ENCODE results near the gene FASLG. TPM values are rescaled to one million over a fixed set of nuclear protein-coding genes. Genes with fewer than 3 reads are reported as not detected.
"Not testable (repeated sequence)": the region's sequence is repeated elsewhere in the genome, so short reads cannot be mapped to it uniquely, and the experiment has no call there.

Gene FASLG, protein sequence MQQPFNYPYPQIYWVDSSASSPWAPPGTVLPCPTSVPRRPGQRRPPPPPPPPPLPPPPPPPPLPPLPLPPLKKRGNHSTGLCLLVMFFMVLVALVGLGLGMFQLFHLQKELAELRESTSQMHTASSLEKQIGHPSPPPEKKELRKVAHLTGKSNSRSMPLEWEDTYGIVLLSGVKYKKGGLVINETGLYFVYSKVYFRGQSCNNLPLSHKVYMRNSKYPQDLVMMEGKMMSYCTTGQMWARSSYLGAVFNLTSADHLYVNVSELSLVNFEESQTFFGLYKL
- under 1 TPM in 6 of 10 donors, not detected in 4; 0.10 to 0.29 (median 0.18) TPM for polyA plus RNA-seq (ENCODE audit: insufficient read length in 10 of 10)
- long read RNA-seq, donor 1: 0 reads
- long read RNA-seq, donor 2: 0 reads
- long read RNA-seq, donor 3: 0 reads
- long read RNA-seq, donor 4: 0 reads
- long read RNA-seq, donor 5: 0 reads
- long read RNA-seq, donor 6: 0 reads
- long read RNA-seq, donor 7: 0 reads
- long read RNA-seq, donor 8: 0 reads
- long read RNA-seq, donor 9: 0 reads

DNA sequence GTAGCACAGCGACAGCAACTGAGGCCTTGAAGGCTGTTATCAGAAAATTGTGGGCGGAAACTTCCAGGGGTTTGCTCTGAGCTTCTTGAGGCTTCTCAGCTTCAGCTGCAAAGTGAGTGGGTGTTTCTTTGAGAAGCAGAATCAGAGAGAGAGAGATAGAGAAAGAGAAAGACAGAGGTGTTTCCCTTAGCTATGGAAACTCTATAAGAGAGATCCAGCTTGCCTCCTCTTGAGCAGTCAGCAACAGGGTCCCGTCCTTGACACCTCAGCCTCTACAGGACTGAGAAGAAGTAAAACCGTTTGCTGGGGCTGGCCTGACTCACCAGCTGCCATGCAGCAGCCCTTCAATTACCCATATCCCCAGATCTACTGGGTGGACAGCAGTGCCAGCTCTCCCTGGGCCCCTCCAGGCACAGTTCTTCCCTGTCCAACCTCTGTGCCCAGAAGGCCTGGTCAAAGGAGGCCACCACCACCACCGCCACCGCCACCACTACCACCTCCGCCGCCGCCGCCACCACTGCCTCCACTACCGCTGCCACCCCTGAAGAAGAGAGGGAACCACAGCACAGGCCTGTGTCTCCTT is at the start of gene FASLG:
Gene FASLG, plus strand, starts transcription at position 233 of the 583 bp plus-strand sequence. Its CDS starts 99 bp downstream, at position 332.
- DNase-seq: no peak

DNA sequence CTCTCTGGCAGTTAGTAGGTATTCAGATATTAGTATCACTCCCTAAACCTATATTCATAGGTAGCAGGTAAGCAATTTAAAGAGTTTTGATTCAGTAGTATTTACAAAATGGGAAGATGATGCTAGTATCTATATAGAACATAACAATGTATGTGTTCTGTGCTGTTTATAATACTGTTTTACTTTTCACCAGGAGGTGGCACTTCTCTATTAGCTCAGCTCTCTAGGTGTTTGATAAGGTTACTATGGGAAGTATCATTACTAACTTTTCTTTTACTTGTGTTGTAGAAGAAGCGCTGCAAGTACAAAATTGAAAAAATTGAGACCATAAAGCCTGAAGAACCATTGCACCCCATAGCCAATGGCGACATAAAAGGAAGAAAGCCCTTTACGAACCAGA is 49.4 kb upstream of the FASLG start:
- no peak for DNase-seq

DNA sequence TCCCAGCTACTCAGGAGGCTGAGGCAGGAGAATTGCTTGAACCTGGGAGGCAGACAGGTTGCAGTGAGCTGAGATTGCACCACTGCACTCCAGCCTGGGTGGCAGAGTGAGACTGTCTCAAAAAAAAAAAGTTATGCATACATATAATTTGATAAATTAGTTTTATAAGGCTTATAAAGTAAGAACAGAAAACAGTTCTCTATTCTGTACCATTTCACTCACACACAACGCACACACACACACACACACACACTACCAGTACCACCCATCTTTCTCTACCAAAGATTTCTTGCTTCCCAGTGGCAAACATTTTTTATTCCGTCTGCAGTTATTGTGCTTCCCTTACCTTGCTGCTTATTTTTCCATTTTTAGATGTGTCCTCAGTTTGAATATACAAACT is 46.4 kb upstream of the FASLG start:
- DNase-seq: no peak

DNA sequence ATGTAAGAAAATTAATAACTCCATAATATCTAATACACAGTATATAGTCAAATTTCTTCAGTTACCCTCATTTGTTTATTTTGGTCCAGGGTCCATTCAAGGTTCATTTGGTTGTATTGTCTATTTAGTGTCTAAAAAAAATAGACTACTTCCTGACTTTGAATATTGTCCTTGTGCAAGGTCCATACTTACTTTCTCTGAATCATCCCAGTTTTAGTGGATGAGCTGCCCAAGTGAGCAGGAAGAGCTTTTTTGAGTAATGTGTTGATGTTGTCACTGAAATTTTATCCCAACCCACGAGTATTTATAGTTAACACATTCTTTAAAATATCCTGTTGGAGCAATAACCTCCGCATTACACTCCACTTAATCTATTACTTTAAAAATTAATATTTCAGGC is 45.6 kb upstream of the FASLG start:
- DNase-seq: no peak

DNA sequence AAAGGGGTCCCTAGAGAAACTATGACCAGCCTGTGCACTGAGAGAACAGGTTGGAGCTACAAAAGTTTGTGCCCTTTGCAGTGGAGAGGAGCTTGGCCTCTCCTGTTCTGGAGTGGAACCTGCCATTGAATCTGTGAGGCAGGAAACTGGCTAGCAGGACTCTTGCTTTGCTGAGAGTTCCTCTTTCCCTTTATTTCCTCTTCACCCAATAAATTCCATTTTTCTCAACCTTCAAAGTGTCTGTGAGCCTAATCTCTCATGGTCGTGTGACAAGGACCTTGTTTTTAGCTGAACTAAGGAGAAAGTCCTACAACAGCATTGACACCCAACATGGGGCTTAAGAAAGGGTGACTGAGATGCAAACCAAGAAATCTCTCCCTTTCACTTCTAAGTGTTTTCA is 42.7 kb upstream of the FASLG start:
- no peak for DNase-seq

DNA sequence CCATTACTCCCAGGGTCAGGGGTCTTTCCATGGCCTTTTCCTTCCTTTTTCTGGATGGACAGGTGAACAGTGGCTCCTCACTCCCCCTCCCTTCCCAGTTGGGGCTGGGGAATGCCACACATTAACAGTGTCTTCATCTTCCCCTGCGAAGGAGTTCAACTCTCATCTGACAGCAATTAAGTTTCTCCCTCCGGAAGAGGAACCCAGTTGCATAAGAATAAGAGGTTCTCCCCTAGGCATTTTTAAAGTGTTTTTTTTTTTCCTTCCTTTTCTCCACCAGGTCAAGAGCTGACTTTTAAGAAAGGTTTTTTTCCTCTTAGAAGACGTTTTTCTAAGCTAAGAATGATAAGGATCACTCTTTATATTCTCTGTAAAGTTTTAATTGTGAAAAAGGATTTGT is 42.3 kb upstream of the FASLG start:
- no peak for DNase-seq

DNA sequence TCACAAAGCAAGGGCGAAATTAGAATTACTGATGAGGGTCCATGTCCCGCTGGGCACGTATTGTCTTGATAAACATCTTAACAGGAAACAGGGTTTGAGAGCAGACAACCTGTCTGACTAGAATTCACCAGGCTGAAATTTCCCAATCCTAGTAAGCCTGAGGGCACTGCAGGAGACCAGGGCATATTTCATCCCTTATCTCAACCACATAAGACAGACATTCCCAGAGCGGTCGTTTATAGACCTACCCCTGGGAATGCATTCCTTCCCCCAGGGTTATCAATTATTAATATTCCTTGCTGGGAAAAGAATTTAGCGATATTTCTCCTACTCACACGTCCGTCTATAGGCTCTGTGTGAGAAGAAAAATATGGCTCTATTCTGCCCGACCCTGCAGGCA is 38.3 kb upstream of the FASLG start:
- not testable (repeated sequence) for DNase-seq

DNA sequence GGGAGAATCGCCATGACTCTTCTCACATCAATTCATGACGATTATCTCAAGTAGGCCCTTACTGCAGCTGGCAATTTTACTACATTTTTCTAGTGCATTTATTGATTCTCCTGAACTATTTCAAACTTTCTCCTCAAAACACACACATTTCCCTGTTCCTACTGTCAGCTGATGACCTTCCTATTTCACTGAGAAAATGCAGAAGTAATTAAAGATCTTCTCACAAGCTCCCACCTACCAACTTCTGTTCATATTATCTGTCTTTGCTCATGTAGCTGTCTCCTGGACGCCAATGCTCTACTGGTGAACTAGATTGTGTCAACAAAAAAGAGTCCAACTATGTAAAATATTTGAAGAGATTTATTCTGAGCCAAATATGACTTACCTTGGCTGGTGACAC is 36.4 kb upstream of the FASLG start:
- no peak for DNase-seq

DNA sequence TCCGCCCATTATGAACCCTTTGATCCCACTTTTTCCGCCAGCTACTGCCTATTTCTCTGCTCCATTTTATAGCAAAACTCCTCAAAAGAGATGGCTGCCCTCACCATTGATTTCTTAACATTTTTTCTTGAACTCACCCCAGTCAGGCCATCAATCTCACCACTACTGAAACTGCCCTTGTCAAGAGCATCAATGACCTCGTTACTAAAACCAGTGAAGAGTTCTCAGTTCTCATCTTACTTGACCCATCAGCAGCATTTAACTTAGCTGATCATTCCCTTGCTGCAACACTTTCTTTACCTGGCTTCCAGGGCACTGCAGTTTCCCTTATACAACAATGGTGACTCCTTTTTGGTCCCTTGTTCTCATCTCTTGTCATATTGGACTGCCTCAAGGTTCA is 35.2 kb upstream of the FASLG start:
- no peak for DNase-seq

DNA sequence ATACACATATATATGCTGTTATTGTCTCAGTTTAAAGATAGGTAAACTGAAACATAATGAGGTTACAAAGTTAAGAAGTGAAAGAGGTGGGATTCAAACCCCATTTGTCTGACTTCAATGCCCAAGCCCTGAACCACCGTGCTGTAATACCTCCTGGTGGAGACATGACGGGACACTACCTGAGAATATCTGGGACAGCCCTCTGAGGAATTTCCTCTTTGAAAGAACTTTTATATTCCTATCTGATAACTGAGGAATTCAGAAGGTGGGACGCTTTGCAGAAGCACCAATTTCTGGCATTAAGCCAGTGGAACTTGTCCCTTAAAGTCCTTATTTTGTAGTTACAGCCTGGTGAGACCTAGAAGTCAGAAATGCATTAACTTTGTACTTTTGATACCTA is 32.1 kb upstream of the FASLG start:
- DNase-seq: no peak

DNA sequence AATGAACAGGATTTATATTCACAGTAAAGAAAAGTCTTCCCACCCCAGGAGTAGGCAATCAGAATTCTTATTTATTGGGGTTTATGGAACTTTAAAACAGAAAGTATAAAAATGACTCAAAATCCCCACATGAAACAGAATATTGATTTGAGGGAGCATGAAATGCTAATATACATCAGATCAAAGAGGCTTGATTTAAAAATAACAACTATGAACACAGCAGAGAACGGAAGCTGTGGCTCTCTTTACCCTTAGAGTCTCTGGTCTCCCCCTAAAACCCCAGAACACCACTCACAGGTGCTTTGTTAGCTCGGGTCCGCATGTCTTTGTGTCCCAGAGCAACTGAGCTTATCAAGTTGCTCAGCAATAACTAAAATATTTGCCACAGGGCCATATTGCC is 31.2 kb upstream of the FASLG start:
- no peak for DNase-seq

DNA sequence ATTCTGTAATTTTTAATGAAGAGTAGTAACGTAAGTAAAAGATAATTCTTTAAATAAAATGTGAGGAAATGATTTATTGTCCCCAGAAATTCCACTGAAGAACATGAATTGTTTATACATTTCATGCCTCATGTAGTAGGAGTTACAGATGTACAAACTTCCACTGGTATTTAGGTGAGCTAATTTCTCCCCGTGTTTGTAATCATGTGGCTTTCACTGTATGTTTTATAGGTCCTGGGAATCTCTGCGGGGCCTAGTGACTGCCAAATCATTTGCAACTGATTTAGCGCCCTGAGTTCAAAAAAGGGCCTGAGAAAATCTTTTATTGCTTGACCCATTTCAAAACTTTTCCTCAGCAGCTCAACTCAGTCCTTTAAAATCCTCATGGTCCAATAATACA is 30.5 kb upstream of the FASLG start:
- peak in 1 of 3 donors; percentile 4 for DNase-seq

DNA sequence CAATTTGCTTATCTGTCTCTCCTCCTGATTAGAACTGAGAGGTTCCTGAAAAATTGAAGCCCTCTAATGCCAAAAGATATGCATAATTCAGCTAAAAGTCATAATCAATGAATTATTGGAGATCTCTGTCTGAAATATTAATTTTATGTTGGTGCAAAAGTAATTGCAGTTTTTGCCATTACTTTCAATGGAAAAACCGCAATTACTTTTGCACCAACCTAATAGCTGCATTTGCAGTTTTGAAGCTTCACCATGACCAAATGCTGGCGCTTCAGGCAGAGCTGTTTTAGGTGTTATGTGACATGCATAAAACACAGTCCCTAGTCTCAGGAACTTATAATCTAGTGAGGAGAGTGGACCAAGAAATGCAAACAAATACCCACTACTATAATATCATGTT is 29.7 kb upstream of the FASLG start:
- no peak for DNase-seq

DNA sequence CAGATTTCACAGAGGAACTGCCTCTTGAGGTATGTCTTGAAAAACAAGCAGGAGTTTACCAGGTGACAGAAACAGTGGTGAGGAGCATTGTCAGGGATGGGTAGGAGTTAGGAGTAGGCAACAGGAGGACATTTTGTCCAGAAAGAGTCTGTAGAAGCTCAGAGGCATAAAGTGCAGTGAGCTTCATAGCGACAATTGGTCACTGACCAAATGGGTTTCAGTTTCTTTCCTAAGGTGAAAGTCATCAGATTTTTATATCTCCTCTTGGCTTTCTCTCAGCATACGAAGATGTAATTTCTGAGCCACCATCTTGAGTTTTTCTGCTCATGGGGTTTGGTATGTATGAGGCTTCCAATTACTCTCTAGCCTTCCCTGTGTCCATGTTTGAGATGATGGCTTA is 29.3 kb upstream of the FASLG start:
- DNase-seq: no peak

DNA sequence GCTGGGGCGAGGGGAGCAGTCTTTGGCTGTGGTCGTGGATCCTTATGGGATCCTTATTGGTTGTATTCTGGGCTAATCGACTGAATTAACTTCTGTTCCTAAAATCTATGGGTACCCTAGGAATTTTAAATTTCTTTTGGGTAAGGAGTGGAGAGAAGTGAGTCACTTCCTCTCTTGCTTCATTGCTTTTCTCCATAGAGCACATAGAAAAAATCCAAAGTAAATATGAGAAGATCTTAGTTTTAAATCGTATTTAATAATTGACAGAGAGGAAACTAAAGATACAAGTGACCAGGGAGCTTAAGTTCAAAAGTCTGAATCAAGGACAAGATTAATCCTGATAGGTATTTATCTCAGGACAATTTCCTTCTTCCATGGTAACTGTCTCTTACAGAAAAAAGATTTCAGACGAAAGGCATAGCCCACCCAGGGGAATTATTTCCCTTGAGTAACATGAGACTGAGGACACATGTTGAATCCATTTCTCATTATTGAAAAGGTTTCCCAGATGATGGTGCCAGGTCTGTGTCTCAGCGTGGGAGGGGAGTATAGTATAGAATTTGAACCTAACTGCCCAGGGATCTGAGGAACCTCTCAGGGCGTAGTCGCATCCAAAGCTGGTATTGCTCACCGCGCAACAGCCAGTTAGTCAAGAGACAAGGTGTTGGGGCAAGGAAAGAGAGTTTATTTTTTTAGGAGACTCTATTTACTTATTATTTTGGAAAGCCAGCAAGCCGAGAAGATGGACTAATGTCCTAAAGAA is 28.7 kb upstream of the FASLG start:
- DNase-seq: no peak

DNA sequence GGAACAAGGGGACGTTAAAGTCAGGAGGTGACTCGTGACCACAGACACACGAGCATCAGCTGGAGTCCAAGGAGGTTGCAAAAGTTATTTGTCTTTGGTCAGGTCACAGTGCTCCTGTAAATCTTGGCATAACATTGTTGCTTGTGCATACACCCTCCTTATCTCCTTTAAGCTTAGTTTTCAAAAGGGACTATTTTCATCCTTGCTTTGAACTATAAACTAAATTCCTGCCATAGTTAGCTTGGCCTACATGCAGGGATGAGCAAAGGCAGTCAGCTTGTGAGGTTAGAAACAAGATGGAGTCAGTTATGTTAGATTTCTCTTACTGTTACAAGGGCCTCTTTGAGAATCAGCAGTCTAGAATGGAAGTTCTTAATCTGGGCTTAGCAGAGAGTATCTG is 28.0 kb upstream of the FASLG start:
- no peak for DNase-seq

DNA sequence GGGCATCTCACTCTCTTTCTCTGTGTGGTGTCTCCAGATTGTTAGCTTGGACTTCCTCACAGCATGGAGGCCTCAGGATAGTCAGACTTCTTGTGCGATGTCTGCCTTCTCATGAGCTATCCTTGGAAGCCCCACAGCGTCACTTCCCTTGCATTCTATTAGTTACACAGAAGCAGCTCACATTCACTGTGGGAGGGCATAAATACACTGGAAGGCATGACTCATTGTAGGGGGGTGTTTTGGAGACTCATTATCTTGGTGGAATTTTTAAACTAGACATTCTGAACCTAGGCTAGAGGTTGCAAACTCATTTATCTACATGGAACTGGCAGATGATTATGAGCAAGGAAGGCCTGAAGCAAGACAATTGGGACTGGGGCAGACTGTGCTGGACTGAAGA is 21.4 kb upstream of the FASLG start:
- peak in 1 of 3 donors; percentile 78 for DNase-seq

DNA sequence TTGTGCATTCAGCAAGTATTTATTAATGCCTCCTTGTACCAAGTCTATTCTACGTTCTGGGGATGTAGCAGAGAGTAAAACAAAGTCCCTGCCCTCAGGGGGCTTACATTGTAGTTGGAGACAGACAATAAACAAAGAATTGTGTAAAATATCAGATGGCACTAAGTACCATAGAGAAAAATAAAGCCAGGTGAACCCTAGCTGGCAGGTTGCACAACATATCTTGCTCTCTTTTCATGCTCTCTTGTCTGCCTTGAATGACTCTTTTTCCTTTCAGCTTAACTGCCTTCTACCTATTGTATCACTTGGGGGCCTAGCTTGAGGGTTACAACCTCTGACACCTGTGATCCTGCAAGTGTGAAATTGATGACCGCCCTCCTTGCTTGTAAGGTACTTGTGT is 20.7 kb upstream of the FASLG start:
- no peak for DNase-seq

DNA sequence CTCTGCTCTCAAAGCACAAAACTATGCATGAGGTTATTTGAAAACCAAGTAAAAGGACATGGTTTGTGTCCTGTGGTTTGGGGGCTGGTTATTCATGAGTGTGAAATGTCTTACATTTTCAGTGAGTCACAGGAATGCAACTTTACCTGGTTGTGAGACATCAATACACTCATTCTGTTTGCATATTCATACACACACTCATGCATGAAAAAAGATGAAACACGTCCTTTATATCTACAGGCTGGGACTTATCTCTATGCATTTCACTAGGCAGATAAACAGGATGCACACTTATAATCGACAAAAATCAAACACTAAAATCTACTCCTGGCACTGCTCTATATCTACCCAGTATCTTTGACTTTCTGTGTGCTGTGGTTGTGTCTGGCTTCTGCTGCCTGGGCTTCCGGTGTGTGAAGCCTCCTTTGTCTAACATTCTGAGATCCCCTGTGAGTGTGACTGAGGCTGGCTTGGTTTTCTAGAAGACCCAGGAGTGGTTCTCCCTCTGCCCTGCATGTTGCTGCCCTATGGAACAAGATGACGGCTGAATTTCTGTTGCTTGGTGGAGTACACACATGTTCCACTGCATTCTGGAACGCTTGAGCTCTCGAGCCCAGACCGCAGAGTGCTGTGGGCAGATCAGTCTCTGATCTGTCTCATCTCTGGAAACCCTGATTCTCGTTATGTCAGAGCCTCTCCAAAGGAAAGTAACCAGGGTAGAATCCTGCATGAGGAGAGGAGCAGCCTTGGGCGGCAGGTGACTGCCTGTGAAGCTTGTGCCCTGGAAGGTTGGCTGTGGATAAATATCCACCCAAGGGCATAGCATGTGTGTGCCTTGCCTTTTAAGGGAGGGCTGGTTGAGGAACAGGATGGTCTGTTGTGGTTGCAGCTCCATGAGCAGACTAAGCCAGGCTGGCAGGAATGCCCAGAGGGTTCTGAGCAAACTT is 19.7 kb upstream of the FASLG start:
- DNase-seq: peak in 1 of 3 donors; percentile 91

DNA sequence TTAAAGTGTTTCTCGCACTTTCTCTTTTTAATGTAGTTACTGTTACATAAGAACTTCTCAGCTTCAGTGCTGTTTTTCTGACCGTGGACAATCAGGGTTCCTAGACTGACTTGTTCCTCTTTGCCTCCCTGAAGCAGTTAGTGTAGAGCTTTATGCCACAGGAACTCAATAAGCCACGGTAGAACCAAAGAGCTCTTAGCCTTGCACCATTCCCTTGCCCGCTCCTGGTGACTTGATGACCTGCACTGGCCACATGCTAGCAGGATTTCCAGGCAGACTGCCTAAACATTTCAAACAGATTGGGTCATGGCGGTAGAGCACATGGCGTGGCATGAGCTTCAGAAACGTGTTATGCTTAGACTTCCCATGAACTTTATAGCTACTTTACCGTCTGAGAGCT is 18.8 kb upstream of the FASLG start:
- no peak for DNase-seq

DNA sequence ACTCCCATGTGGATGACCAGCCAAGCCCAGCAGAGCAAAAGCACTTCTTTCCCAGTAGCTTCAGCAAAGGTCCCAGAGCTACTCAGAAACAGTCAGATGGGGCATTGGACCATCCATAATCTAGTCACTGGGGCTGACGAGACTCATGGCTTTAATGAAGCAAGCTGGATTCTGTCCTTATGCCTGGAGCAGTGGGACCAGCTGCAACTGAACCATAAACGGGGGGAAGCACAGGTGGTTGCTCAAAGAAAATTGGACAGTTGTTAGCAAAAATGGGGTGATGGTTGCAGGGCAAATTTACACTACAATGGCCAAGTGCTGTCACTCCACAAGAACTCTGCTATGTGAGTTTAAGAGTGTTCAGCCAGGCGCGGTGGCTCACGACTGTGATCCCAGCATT is 17.4 kb upstream of the FASLG start:
- DNase-seq: no peak

DNA sequence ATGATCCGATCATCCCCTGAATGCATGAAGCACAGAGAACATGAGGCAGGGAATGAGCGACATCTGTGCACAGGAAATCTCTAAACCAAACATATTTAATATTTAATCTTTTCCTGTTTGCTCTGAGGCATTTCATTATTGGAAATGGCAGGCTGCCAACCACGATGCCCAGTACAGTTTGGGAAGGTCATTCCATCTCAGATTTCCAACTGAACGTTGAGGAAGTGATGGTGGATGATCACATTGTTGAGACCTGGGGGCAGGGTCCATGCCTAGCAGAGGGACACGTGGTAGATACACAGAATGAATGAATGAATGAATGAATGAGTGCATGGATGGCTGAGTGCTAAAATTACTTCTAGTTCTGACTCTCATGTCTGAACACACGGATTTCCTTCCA is 15.9 kb upstream of the FASLG start:
- no peak for DNase-seq

All from muscle of back (tissue), 13 donors.